ENCODE data around the gene AGMAT. TPM values are rescaled to one million over a fixed set of nuclear protein-coding genes. Genes with fewer than 3 reads are reported as not detected.

AGMAT gene
- total RNA-seq, 1 donor from 2014 or later: 0.86 TPM

GRCh38 chr1:15568387-15569073 is 16.3 kb downstream of the AGMAT start:
- Mint-ChIP-seq H3K36me3 (peaks cover 25% of the 10 kb centered on the region), H3K4me3 (no peak overlapping the region), H3K27me3 (ENCODE audit: insufficient read depth, low read depth) (peaks cover 2% of the 10 kb centered on the region), H3K27ac (no peak overlapping the region), H3K4me1 (no peaks in the 10 kb centered on the region), H3K9me3 (no peaks in the 10 kb centered on the region)
- Histone ChIP-seq H3K9ac (no peak overlapping the region), H3K4me1 (peaks cover 6% of the 10 kb centered on the region), H4K20me1 (ENCODE audit: low read depth) (no peaks in the 10 kb centered on the region), H3K4me2 (no peak overlapping the region), H3F3A (ENCODE audit: low read depth) (peaks cover 5% of the 10 kb centered on the region), H3K36me3 (peaks cover 6% of the 10 kb centered on the region), H3K9me3 (ENCODE audit: low read depth) (no peaks in the 10 kb centered on the region), H2AFZ (replicated peaks) (no peak overlapping the region), H3K27ac (no peak overlapping the region), H3K27me3 (no peaks in the 10 kb centered on the region), H3K4me3 (no peak overlapping the region), H3K79me2 (ENCODE audit: low read depth) (no peaks in the 10 kb centered on the region)
- DNase-seq (ENCODE audit: low spot score): no peak
- TF ChIP-seq, protein P1, sequence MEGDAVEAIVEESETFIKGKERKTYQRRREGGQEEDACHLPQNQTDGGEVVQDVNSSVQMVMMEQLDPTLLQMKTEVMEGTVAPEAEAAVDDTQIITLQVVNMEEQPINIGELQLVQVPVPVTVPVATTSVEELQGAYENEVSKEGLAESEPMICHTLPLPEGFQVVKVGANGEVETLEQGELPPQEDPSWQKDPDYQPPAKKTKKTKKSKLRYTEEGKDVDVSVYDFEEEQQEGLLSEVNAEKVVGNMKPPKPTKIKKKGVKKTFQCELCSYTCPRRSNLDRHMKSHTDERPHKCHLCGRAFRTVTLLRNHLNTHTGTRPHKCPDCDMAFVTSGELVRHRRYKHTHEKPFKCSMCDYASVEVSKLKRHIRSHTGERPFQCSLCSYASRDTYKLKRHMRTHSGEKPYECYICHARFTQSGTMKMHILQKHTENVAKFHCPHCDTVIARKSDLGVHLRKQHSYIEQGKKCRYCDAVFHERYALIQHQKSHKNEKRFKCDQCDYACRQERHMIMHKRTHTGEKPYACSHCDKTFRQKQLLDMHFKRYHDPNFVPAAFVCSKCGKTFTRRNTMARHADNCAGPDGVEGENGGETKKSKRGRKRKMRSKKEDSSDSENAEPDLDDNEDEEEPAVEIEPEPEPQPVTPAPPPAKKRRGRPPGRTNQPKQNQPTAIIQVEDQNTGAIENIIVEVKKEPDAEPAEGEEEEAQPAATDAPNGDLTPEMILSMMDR (IDR thresholded peaks at IDR 0.05): no peak
- TF ChIP-seq EZH2phosphoT487 (IDR thresholded peaks at IDR 0.05) (no peak), EZH2 (IDR thresholded peaks at IDR 0.05) (no peak)

- peaks cover 5% of the 10 kb centered on the region for H3K27me3 Mint-ChIP-seq (ENCODE audit: insufficient read depth, low read depth)
- H2AFZ ChIP-seq (replicated peaks): no peak overlapping the region
- no peak overlapping the region for H3K4me3 ChIP-seq
- no peaks in the 10 kb centered on the region for H3K79me2 ChIP-seq (ENCODE audit: low read depth)
- no peak overlapping the region for H3K4me2 ChIP-seq
- peaks cover 14% of the 10 kb centered on the region for H3K36me3 Mint-ChIP-seq
- no peak for DNase-seq (ENCODE audit: low spot score)
- H3K36me3 ChIP-seq: peaks cover 3% of the 10 kb centered on the region
- no peaks in the 10 kb centered on the region for H3K4me1 ChIP-seq
- H3K27ac Mint-ChIP-seq: no peak overlapping the region
- H3K27me3 ChIP-seq: no peaks in the 10 kb centered on the region
- H3K4me1 Mint-ChIP-seq: no peaks in the 10 kb centered on the region
- no peak overlapping the region for H3K9ac ChIP-seq
- no peak overlapping the region for H3K27ac ChIP-seq
- no peaks in the 10 kb centered on the region for H3K9me3 Mint-ChIP-seq
- H4K20me1 ChIP-seq (ENCODE audit: low read depth): no peaks in the 10 kb centered on the region
- peaks cover 4% of the 10 kb centered on the region for H3F3A ChIP-seq (ENCODE audit: low read depth)
- TF ChIP-seq EZH2phosphoT487 (IDR thresholded peaks at IDR 0.05) (no peak), EZH2 (IDR thresholded peaks at IDR 0.05) (no peak)
- TF ChIP-seq, protein P1 (IDR thresholded peaks at IDR 0.05): no peak
- H3K4me3 Mint-ChIP-seq: no peak overlapping the region
- no peaks in the 10 kb centered on the region for H3K9me3 ChIP-seq (ENCODE audit: low read depth)
Observed at GRCh38 chr1:15559189-15559810, 25.6 kb downstream of the AGMAT start.

- Mint-ChIP-seq H3K36me3 (peaks cover 10% of the 10 kb centered on the region), H3K4me1 (no peaks in the 10 kb centered on the region), H3K9me3 (no peaks in the 10 kb centered on the region), H3K27ac (no peak overlapping the region), H3K27me3 (ENCODE audit: insufficient read depth, low read depth) (peaks cover 5% of the 10 kb centered on the region), H3K4me3 (no peak overlapping the region)
- peaks cover 3% of the 10 kb centered on the region for H3K36me3 ChIP-seq
- H3F3A ChIP-seq (ENCODE audit: low read depth): peaks cover 4% of the 10 kb centered on the region
- no peaks in the 10 kb centered on the region for H4K20me1 ChIP-seq (ENCODE audit: low read depth)
- no peaks in the 10 kb centered on the region for H3K4me1 ChIP-seq
- DNase-seq (ENCODE audit: low spot score): no peak
- H3K79me2 ChIP-seq (ENCODE audit: low read depth): no peaks in the 10 kb centered on the region
- no peak overlapping the region for H2AFZ ChIP-seq (replicated peaks)
- H3K4me3 ChIP-seq: no peak overlapping the region
- no peaks in the 10 kb centered on the region for H3K27me3 ChIP-seq
- no peak overlapping the region for H3K9ac ChIP-seq
- H3K27ac ChIP-seq: no peak overlapping the region
- TF ChIP-seq, protein P1 (IDR thresholded peaks at IDR 0.05): no peak
- TF ChIP-seq EZH2 (IDR thresholded peaks at IDR 0.05): no peak
- no peak for TF ChIP-seq EZH2phosphoT487 (IDR thresholded peaks at IDR 0.05)
- H3K4me2 ChIP-seq: no peak overlapping the region
- H3K9me3 ChIP-seq (ENCODE audit: low read depth): no peaks in the 10 kb centered on the region
Observed at GRCh38 chr1:15558516-15558915, 26.3 kb downstream of the AGMAT start.

Data from neural progenitor cell (in vitro differentiated cells).